Left renal cortex interstitium (tissue), 4 donors: ENCODE results near the gene AHI1. TPM values are rescaled to one million over a fixed set of nuclear protein-coding genes. Genes with fewer than 3 reads are reported as not detected.
"Not testable (repeated sequence)": the region's sequence is repeated elsewhere in the genome, so short reads cannot be mapped to it uniquely, and the experiment has no call there.

ENCODE experiments used
- DNase-seq, 4 donors: peaks; one replicate each; pipeline ENCODE4 v3.0.0-alpha.2; 2013; ENCODE audit warnings: low read depth in 4 of 4, low spot score in 2 of 4, missing footprints in 1 of 4
- polyA plus RNA-seq, 4 donors: library from polyadenylated mRNA; unstranded; fragments of 120-200 nt; gene quantifications; one replicate each; pipeline ENCODE4 v1.2.1, GENCODE V29; 2013; ENCODE audit not compliant: insufficient read length in 4 of 4

Gene AHI1
- polyA plus RNA-seq, 4 donors, result 33.2 to 105 (median 64.7) TPM

DNA sequence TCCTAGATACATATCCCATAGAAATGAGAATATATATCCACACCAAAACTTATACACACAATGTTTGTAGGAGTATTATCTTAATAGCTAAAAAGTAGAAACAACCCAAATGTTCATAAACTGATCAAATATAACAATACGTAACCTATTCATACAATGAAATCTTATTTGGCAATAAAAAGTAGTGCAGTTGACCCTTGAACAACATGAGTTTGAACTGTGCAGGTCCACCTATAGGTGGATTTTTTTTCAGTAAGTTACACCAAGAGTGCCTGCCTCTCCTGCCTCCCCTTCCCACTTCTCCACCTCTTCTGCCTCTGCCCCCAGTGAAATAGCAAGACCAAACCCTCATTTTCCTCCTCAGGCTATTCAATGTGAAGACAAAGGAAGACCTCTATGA lies 95.2 kb downstream of the AHI1 start:
- DNase-seq, result no peak

DNA sequence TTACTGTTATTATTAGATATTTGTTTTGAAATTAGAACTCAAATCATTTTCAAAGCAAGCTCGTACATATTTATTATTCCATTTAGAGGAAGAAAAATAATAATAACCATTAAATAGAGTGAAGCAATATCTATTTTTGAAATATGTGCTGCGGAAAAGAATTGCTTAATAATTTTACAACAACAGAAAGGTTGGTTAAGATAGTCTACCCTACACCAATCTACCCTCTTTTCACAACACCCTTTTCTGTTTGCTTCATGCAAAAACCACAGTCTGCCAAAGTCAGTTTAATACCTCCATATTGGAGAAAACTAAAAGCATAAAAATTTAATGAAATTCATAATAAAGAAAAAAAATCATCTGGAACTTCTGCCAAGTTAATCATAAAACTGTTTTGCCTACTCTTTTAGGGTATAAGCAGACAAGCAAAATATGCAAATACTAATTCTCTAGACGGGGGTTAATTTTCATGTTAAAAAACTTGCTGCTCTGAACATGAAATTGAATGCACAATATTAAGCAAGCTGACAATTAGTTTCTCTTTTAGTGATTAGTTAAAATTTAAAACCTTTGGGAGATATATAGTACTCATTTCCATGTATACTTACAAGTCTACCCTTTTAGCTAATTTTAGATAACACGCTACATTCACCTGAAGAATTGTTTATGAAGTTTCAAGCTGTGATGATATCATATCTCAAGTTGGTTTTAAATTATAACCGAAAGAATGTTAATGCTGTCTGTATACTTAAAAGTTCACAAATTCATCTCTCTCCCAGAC lies 100.2 kb downstream of the AHI1 start:
- no peak for DNase-seq

DNA sequence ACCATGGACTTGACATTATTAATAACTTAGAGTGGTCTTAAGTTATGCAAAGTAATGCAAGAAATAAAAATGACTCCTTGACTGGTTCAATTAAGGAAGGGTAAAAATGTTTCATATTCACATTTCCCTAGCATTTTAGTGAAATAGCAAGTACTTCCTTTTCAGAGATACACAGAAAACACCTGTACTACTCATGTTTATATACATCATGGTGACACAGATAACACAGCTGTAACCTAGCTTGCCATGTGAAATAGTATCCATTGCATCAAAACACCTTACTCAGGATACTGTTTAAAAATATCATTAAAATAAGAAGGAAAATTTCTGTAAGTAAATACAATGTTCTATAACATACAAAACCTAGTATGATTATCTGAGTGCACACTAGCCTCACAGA lies 102.4 kb downstream of the AHI1 start:
- DNase-seq, result no peak

DNA sequence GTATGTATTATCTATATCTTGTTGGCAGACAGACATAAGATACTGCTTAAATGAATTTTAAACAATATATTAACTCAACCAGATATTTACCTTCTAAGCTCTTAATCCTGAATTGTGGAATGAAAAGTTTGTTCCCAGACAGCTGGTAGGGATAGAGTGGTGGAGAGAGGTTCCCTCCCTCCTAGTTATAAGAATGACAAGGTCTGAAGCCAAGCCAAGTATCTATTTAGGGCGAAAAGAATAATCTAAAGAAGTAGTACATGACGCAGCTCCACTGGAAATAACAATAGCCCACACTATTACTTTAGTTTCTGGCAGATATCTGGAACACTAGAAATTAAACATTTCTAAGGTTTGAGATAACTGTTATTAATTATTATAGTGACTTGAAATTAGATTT lies 104.3 kb downstream of the AHI1 start:
- no peak for DNase-seq

DNA sequence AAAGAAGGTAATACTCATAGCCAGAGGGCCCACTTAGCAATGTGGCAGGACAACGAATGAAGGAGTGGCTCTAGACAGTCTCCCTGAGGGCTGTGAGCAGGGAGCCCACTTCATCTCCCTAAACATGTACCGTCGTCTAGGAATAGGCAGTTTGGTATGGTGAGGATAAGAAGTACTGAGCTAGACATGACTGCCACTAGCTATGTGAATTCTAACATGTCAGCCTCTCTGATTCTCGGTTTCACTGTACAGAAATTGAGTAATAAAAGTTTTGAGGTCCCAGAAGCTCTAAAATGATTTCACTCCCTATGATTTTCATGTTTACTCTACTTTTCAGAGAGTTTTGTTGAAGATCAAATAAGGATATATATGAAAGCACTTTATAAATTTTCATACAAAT lies 107.1 kb downstream of the AHI1 start:
- no peak for DNase-seq

DNA sequence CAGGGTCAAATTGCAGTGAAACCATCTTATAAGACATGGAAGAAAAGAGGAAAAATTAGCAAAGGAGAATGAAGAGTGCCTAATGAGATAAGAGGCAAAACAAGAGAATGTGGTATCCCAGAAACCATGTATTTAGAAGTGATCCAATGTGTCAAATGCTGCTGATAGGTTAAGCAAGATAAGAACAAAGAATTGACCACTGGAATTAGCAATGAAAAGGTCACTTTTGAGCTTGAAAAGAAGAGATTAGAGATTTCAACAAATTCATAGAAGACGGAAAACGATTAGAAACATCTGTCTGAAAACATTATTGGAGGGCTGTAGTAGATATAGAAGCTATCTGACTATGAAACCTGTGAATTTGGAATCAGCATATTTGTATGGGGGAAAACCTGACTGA lies 112.2 kb downstream of the AHI1 start:
- DNase-seq, result no peak

DNA sequence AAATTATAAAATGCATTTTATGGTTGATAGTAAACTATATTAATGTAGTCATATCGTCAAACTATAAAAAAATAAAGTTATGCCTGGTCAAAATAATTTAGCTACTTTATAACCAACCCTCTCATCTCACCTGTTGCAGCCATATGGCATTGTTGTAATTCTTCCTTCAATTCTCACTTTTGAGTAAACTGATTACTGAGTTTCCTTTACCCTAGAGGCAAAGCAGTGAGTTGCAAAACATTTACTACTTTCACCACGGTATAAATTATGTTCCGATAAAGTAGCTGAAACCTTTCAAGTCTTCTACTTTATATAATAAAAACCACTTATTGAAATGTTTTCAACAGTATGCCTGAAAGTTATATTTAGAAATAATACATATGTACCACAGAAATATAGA lies 113.8 kb downstream of the AHI1 start:
- no peak for DNase-seq

DNA sequence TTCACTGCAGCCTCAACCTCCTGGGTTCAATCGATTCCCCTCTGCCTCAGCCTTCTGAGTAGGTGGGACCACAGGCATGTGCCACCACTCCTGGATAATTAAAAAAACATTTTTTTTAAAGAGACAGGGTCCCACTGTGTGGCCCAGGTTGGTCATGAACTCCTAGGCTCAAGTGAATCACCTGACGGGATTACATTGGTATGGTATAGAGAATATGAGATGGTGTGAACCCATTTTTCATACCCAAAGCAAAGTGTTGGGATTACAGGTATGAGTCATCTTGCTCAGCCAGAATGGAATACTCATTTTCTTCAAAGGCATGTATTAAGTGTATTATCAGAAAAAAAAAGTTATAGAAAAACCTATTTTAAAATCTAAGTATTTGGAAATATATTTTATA lies 114.2 kb downstream of the AHI1 start:
- no peak for DNase-seq

DNA sequence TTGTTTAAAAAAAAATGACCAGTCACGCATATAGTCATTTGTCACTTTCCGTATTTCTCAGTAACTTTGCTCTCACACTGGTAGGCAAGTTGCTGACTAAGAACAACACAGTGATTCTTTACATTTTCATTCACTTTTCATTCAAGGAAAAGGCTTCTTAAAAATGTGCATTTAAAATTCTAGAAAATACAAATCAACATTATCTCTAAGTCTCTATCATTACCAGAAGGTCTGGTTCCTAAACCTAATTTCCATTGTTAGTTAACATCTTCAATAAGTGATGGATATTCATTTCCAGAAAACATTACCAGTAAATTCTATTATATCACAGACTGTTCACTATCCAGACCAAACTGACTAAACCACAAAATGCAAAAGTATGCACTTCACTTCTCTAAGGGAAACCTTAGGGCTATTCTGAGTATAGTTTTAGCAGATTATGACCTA lies 115.3 kb downstream of the AHI1 start:
- no peak for DNase-seq

DNA sequence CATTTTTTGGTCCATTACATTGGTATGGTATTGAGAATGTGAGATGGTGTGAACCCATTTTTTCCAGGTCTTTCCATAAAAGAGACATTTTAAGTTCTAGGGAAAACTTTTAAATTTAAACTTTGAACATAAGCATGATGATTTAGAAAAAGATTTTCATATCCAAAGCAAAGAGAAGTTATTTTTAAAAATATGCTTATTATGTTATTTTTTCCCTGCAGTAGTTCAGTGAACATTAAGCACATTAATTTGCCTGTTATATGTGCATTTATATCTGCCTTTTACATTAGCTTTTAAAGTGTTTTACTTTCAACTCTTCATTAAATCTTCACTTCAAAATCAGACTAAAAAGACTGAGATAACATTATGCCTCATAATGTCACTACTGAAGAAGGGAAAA lies 116.7 kb downstream of the AHI1 start:
- DNase-seq, result no peak

DNA sequence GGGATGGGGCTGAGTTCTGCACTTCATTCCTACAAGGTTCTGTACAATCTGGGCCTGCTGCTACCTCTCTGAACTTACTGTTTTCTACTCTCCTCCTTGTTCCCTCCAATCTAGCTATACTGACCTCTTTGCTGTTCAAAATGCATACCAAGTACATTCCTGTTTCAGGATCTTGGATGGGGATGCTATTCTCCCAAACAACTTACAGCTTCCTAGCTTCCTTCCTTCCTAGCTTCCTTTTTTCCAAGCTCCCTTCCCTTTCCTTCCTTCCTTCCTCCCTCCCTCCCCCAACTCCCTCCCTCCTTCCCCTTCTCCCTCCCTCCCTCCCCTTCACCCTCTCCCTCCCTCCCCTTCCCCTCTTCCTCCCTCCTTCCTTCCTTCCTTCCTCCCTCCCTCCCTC lies 117.9 kb downstream of the AHI1 start:
- DNase-seq, result no peak

DNA sequence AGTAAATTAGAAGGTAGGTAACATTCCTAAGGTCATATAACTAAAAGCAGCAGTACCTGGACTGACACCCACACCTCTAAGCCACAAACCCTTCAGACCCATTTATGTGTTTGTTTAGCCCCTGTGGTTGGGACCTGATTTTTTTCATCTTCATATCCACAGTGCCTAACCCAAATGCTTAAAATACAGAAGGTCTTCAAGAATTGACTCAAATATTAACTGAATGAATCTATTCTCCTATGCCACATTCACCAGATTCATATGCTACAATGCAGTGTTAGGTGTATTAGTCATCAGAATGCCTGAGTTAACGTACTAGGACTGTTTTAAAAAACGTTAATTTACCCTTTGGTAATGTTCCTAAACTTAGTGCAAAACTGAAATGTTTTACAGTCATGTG lies 124.8 kb downstream of the AHI1 start:
- DNase-seq, result no peak

DNA sequence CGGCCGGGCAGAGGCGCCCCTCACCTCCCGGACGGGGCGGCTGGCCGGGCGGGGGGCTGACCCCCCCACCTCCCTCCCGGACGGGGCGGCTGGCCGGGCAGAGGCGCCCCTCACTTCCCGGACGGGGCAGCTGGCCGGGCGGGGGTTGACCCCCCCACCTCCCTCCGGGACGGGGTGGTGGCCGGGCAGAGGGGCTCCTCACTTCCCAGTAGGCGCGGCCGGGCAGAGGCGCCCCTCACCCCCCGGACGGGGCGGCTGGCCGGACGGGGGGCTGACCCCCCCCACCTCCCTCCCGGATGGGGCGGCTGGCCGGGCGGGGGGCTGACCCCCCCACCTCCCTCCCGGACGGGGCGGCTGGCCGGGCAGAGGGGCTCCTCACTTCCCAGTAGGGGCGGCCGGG lies 133.9 kb downstream of the AHI1 start:
- not testable (repeated sequence) for DNase-seq

DNA sequence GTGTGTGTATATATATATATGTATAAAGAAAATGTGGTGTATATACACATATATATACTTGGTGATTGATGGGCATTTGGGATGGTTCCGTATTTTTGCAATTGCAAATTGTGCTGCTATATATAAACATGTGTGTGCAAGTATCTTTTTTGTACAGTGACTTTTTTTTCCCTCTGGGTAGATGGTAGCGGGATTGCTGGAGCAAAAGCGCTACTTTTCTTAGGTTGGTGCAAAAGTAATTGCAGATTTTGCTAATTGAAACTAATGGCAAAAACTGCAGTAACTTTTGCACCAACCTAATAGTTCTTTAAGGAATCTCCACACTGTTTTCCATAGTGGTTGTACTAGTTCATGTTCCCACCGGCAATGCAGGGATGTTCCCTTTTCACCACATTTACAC lies 135.4 kb downstream of the AHI1 start:
- no peak for DNase-seq

DNA sequence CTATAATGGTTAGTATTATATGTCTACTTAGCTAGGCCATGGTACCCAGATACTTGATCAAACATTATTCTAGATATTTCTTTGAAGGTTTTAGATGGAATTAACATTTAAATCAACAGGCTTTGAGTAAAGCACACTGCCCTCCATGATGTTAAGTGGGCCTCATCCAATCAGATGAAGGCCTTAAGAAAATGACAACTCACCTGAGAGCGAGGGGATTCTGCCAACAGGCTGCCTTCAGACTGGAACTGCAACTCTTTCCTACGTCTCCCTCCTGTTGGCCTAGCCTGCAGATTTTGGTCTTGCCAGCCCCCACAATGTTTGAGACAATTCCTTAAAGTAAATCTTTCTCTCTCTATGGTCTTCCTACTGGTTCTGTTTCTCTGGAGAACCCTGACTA lies 137.3 kb downstream of the AHI1 start:
- DNase-seq, result no peak

DNA sequence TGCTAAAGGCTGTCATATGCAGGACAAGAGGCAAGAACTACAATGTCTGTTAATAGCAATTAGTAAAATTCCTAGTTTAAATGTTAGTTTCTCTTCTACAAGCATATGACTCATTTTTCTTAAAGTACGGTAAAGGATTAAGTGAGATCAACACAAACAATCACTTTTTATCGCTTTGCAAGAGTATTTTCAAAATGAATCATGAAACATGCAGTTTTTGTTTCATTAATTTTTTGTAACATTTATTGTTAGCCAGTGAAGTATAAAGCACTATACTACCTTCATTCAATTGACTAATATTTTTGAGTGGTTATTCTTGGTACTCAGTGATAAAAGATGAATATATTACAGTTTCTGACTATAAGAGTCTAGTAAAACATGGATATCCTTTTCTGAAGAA lies 138.6 kb downstream of the AHI1 start:
- no peak for DNase-seq

DNA sequence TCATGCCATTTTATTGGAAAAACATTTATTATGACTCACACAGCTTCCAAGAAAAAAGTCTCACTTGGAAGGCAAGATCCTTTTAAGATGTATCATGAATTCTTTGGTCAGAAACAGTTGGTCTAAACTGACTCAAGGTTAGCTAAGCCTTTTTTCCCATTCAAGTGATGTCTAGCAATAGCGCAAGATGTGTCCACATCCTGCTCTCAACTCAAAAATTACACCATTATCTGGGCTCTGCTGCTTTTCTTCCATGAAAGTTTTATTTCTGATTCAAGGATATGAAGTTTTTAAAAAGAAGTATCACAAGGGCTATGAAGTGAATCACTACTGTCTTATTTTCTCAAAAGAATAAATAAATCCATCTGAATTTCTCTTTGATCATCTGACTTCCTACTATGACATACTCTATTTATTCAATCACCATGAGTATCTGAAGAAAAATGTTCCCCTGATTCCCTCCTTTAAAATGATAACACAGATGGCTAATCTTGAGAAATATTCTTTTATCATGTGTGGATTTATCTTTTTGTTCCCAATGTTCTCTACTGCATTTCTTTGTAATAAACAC lies 139.2 kb downstream of the AHI1 start:
- DNase-seq, result no peak

DNA sequence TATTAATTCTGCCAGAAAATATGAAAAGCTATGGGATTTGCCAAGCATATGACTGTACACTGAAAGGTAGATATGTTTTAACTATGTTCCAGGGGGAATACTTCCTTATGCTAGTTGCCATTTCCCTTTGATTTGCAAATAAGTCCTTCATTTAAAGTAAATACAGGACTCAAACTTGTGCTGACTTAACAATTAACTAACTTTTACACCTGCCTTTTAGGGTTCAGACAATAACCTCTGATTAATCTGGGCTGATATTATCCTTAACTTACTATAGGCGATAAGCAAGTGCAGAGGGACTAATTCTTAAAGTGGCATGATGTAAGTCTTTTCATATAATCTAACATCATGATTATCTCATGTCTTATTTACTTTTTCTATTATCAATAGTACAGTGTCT lies 143.1 kb downstream of the AHI1 start:
- no peak for DNase-seq

DNA sequence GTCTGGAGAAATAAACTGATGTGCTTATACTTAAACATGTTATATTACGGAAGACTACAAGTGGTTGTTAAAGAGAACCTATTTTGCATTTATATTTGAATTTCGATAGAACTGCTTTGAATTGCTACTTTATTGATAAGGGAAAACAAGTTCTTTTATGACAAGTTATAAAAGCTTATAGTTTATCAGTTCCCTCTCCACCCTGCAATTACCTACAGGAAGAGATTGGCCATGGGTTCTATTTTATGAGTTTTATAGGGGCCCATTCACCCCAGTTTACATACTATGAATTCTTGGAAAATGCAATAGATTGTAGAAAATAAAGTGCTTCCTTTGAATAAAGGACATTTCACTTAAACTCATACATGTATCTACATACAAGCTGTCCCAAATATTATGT lies 144.4 kb downstream of the AHI1 start:
- no peak for DNase-seq

DNA sequence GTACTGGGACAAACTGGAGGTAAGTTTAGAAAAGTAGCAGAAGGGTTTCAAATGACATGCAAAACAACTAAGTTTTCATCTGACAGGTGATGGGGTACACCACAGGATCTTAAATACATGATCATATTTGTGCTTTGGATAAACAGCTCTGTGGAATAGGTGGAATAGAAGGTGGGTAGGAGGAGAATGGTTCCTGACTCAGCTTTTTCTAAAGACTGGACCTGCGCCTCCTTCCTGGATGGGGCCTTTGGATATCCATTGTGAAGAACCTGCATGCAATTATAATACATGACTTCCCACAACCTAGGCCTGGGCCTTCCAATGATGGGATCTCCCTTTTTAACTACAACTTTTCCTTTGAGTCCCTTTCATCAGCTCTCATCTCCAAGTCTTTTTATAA lies 145.9 kb downstream of the AHI1 start:
- no peak for DNase-seq

DNA sequence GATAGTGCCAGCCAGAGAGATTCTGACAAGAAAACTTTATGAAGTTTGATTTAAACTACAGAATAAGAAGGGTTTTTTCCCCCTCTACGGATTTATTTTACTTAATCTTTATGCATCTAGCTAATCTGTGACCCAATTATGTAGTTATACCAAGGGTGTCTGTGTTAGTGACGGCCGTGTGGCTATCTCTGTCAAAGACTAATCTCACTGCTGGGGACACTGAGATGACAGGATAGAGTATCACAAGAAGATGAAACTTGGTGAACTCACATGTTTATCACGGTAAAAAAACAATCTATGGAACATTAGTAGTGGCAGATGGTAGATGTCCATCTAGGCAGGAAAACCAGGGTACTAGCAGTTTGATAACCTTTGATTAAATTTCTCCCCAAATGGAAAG lies 149.7 kb downstream of the AHI1 start:
- DNase-seq, result no peak

DNA sequence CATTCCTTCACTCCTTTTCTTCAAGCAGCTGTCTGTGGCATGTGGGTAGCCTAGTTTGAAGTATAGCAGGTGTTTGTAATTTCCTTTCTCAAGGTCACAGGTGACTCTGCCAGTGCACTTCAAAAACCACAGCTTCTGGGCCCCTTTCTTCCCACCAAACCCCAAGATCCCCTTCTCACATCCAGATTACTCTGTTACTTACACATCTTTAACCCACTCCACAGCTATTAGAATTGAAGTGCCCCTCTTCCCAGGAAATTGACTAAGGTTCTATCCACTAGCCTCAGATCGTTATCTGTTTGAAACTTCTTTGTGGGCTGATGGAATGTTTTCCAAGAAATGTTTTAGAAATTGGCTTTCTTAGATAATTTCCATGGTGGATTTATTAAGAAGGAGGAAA lies 150.8 kb downstream of the AHI1 start:
- no peak for DNase-seq

DNA sequence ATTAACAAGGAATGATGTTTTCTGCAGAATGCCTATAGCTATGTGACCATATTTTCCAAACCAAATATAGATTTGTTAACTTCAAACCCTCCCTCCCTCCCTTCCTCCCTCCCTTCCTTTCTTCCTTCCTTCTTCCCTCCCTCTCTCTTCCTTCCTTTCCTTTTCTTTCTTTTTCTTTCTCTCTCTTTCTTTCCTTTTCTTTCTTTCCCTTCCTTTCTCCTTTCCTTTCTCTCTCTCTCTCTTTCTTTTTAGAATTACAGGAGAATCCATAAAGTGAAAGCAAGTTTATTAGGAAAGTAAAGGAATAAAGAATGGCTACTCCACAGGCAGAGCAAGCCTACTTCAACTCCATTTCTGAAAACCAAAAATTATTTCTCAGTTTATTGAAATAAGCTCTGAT lies 153.0 kb downstream of the AHI1 start:
- no peak for DNase-seq
